ENCODE data around the gene NTRK2.

DNA sequence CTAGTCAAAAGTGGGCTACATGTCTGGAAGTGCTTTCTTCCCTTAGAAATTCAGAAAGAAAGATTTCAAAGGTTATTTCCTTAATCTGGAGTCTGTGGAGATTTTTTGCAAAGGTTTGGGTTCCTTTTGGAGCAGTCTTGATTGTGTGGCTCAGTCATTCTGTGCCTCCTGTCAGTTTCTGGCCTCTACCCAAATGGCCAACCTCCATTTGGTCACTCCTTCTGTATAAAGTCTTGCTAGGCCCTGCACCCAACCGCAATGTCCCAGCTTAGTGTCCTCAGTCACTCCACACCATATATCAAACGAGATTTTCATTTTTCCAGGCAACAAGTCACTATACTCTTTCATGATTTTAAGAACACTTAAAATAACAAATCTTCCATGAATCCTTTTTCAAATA is 199.6 kb downstream of the NTRK2 start:
- no peak for TF ChIP-seq POLR2A (IDR thresholded peaks at IDR 0.05)
- TF ChIP-seq, protein P1, sequence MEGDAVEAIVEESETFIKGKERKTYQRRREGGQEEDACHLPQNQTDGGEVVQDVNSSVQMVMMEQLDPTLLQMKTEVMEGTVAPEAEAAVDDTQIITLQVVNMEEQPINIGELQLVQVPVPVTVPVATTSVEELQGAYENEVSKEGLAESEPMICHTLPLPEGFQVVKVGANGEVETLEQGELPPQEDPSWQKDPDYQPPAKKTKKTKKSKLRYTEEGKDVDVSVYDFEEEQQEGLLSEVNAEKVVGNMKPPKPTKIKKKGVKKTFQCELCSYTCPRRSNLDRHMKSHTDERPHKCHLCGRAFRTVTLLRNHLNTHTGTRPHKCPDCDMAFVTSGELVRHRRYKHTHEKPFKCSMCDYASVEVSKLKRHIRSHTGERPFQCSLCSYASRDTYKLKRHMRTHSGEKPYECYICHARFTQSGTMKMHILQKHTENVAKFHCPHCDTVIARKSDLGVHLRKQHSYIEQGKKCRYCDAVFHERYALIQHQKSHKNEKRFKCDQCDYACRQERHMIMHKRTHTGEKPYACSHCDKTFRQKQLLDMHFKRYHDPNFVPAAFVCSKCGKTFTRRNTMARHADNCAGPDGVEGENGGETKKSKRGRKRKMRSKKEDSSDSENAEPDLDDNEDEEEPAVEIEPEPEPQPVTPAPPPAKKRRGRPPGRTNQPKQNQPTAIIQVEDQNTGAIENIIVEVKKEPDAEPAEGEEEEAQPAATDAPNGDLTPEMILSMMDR (IDR thresholded peaks at IDR 0.05), result no peak
